Pancreas (tissue), 10 donors: ENCODE data around the gene KRT28. TPM values are rescaled to one million over a fixed set of nuclear protein-coding genes. Genes with fewer than 3 reads are reported as not detected.

Experiments
- ATAC-seq, 4 donors: fragments of 200-7000 bp; cut with Tn5 transposase; one replicate each; pipeline versions ENCODE4 v1.8.0 to v1.9.1; 2020; ENCODE audit warnings: mild to moderate bottlenecking in 4 of 4, moderate library complexity in 4 of 4
- DNase-seq, 6 donors: peaks; one replicate each; pipeline ENCODE4 v3.0.0-alpha.2; 2020
- FAIRE-seq: peaks from 2 replicates; lab custom pipeline; 2012; peaks lifted over from hg19 to GRCh38; lab: Jason Lieb, UNC
- H3K27ac ChIP-seq, 4 donors: fragments of 200-600 bp; sonication (generic); 1 replicate in 3 of 4; 2 replicates in 1 of 4; pipeline versions ENCODE4 v1.5.0 to v1.8.0; 2020
- H3K27me3 ChIP-seq, 4 donors: fragments of 200-600 bp; one replicate each; pipeline ENCODE4 v1.8.0; 2021
- H3K36me3 ChIP-seq, 3 donors: fragments of 200-600 bp; sonication (generic) in 1 of 3; one replicate each; pipeline versions ENCODE4 v1.5.0 to v1.8.0; 2020 to 2021
- H3K4me1 ChIP-seq, 3 donors: fragments of 200-600 bp; one replicate each; pipeline ENCODE4 v1.8.0; 2021
- H3K4me3 ChIP-seq, 4 donors: fragments of 200-600 bp; sonication (generic) in 2 of 4; one replicate each; pipeline versions ENCODE4 v1.5.0 to v1.8.0; 2020 to 2021
- H3K9me3 ChIP-seq, 4 donors: fragments of 200-600 bp; one replicate each; pipeline ENCODE4 v1.8.0; 2021
- WGBS, 2 donors: extraction: QIAGEN DNeasy Blood & Tissue Kit; methylation state at CpG; one replicate each; pipeline ENCODE4 v1.1.7; 2013; 5-methylcytosine and 5-hydroxymethylcytosine counted together
- intact Hi-C, 3 donors: fragments of 100-400 bp; cut with DNase I; formaldehyde crosslinking; loops; one replicate each; pipeline versions ENCODE4 v1.11.1 to v1.14.2; 2022
- polyA plus RNA-seq, 2 donors: library from polyadenylated mRNA; stranded (reverse); fragments of 200-250 nt; gene quantifications; one replicate each; pipeline ENCODE4 v1.2.3, GENCODE V29; 2013
- total RNA-seq, 6 donors: library from RNA; stranded (reverse); fragmentation: NEBNext Ultra II Directional in 4 of 6; extraction: Animal tissue kit (Norgen Biotek cat#: 25700) in 4 of 6; gene quantifications; one replicate each; pipeline versions ENCODE4 v1.2.1 to v1.2.4, GENCODE V29; 2021 to 2023
- TF ChIP-seq, protein P1 (sequence below), 4 donors: fragments of 200-600 bp; sonication (generic) in 3 of 4; IDR thresholded peaks; one replicate each; pipeline versions ENCODE4 v1.5.0 to v1.8.0; 2021; ENCODE audit warnings: antibody characterized with exemption in 4 of 4
- donor health status: healthy with polysubstance abuse.
- donor health status: DM: no; HTN: no; CAD: no; lungs with moderate emphysema.
- donor health status: DM: no; HTN: no; CAD: no.
- donor health status: control.
- donor health status: control.
- donor health status: Bipolar disorder and iron deficiency.
- donor health status: DM: yes; HTN: yes; CAD: no.
- donor health status: DM: no; HTN: no; CAD: no.
- donor health status: DM: no; HTN: no; CAD: no.
- donor health status: DM: yes; HTN: yes; CAD: no.

The KRT28 gene
- total and polyA plus RNA-seq, 8 donors = not detected

DNA sequence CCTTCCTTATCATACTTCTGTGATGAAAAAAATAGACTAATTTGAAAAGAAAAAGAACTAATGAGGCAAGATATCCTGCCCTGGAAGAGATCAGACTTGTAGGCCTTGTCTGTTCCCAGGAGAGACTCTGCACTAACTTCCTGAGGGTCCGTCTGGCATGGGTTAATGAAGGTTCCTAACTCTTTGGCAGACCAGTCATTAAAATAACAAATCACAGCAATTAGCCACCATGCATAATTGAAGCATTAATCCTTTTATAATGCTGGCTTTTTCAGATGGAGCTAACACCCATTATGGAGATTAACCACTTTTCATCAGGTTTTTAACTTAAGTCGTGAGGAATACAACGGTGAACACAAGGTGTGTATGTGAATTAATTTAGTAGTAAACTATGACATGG is 33.1 kb upstream of the KRT28 start:
- Histone ChIP-seq H3K27me3 (no peaks in the 10 kb centered on the region), H3K4me3 (no peak overlapping the region), H3K4me1 (no peaks in the 10 kb centered on the region), H3K27ac (no peak overlapping the region), H3K9me3 (no peaks in the 10 kb centered on the region), H3K36me3 (peaks cover 0 to 7% (median 0%) of the 10 kb centered on the region in 3 donors)
- TF ChIP-seq, protein P1, sequence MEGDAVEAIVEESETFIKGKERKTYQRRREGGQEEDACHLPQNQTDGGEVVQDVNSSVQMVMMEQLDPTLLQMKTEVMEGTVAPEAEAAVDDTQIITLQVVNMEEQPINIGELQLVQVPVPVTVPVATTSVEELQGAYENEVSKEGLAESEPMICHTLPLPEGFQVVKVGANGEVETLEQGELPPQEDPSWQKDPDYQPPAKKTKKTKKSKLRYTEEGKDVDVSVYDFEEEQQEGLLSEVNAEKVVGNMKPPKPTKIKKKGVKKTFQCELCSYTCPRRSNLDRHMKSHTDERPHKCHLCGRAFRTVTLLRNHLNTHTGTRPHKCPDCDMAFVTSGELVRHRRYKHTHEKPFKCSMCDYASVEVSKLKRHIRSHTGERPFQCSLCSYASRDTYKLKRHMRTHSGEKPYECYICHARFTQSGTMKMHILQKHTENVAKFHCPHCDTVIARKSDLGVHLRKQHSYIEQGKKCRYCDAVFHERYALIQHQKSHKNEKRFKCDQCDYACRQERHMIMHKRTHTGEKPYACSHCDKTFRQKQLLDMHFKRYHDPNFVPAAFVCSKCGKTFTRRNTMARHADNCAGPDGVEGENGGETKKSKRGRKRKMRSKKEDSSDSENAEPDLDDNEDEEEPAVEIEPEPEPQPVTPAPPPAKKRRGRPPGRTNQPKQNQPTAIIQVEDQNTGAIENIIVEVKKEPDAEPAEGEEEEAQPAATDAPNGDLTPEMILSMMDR (IDR thresholded peaks at IDR 0.05) = no peak
- intact Hi-C loops = no loop called here
- ATAC-seq (no peak), FAIRE-seq (no peak), DNase-seq (no peak)
- 85 to 89% methylated on average over 3 of the region's 3 CpGs for WGBS, 2 donors

DNA sequence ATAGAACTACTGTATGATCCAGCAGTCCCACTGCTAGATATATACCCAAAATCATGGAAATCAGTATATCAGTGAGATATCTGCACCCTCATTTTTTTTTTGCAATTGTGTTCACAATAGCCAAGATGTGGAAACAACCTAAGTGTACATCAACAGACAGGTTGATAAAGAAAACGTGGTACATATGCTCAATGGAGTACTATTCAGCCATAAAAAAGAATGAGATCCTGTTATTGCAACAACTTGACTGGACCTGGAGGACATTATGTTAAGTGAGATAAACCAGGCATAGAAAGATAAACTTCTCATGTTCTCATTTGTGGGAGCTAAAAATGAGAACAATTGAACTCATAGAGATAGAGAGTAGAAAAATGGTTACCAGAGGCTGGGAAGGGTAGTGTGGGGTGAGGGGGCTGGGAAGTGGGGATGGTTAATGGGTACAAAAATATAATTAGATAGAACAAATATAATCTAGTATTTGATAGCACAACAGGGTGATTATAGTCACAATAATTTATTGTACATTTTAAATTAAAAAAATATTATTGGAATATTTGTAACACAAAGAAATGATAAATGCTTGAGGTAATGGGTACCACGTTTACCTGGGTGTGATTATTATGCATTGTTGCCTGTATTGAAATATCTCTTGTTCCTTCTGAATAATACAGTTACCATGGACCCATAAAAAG is 30.5 kb upstream of the KRT28 start:
- 77 to 89% methylated on average over 2 of the region's 2 CpGs for WGBS, 2 donors
- TF ChIP-seq, protein P1 (IDR thresholded peaks at IDR 0.05) = no peak
- H3K4me1 ChIP-seq = no peaks in the 10 kb centered on the region
- H3K36me3 ChIP-seq = no peaks in the 10 kb centered on the region
- intact Hi-C loops = no loop called here
- ATAC-seq (no peak), DNase-seq (no peak), FAIRE-seq (no peak)
- no peaks in the 10 kb centered on the region for H3K27me3 ChIP-seq
- no peak overlapping the region for H3K27ac ChIP-seq
- no peak overlapping the region for H3K4me3 ChIP-seq
- no peaks in the 10 kb centered on the region for H3K9me3 ChIP-seq

DNA sequence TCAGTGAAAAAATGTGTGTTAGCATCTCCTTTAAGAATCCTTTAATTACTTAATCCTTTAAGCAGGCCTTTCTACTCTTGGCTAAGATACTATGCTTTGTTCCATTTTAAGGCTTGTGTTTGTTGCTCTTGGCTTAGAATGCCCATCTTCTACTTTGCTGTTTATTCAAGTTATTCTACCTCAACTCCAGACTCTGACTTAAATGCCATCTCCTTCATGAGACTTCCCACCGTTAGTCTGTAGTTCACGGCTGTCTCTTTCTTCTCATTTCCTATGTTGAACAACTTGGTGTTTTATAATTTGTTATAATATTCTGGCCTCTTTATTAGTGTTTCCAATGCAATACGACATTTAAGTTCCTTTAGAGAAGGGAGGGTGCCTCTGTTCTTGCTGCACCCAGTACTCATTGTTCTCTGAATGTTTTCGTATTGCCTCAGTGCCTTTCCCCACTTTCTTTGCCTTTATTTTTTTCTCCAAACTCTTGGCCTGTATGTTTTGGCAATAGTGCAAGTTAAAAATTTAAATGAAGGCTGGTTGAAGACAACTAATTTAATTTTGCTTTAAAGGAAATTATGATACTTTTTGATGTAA is 28.8 kb upstream of the KRT28 start:
- DNase-seq = no peak
- intact Hi-C loops = no loop called here
- Histone ChIP-seq H3K36me3 (no peaks in the 10 kb centered on the region), H3K4me3 (no peak overlapping the region), H3K27ac (no peak overlapping the region), H3K9me3 (no peaks in the 10 kb centered on the region), H3K4me1 (no peaks in the 10 kb centered on the region), H3K27me3 (no peaks in the 10 kb centered on the region)
- WGBS, 2 donors = 85 to 90% methylated on average over 4 of the region's 4 CpGs
- TF ChIP-seq, protein P1 (IDR thresholded peaks at IDR 0.05) = no peak
- no peak for FAIRE-seq
- ATAC-seq = no peak

DNA sequence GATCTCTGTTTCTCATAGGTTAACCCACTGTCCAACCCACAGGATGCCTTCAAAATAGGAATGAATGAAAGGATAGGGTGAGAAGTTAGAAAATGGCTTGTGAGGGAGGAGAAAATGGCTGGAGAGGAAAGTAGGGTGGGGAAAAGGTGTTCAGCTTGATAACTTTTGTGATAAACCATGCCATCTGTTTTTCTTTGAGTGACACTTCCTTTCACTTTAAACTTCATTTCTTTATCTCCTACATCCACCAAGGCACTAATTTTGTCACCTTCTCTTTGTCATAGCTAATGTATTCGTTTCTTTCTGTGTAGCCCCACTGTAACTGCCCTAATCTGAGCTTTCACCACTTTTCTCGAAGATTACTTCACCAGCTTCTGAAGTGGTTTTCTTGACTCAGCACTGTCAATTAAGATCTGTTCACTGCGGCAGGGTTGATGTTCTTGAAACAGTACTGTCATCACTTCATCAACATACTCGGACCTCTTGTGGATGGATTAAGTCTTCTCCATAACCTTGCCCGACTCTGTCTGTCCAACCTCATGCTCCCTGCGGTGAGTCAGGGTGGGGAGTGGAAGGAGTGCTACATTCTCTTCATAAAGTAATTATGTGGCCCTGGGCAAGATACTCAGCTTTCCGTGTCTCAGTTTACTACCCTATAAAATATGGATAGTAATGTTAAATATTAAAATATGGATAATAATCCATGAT is 28.1 kb upstream of the KRT28 start:
- DNase-seq (no peak), ATAC-seq (no peak), FAIRE-seq (no peak)
- TF ChIP-seq, protein P1 (IDR thresholded peaks at IDR 0.05) = no peak
- WGBS, 2 donors = 79 to 84% methylated on average over 7 of the region's 7 CpGs
- Histone ChIP-seq H3K4me3 (no peak overlapping the region), H3K4me1 (no peaks in the 10 kb centered on the region), H3K36me3 (no peaks in the 10 kb centered on the region), H3K9me3 (no peaks in the 10 kb centered on the region), H3K27me3 (no peaks in the 10 kb centered on the region), H3K27ac (no peak overlapping the region)
- intact Hi-C loops = no loop called here
